GM21723 (cell line): ENCODE measurements around the gene LRGUK.

ENCODE experiments used
- ATAC-seq: cut with Tn5 transposase; IDR thresholded peaks from one replicate; pipeline ENCODE4 v1.9.1; 2021; ENCODE audit warnings: mild to moderate bottlenecking, moderate library complexity; ENCODE audit not compliant: unreplicated experiment

The LRGUK gene

DNA sequence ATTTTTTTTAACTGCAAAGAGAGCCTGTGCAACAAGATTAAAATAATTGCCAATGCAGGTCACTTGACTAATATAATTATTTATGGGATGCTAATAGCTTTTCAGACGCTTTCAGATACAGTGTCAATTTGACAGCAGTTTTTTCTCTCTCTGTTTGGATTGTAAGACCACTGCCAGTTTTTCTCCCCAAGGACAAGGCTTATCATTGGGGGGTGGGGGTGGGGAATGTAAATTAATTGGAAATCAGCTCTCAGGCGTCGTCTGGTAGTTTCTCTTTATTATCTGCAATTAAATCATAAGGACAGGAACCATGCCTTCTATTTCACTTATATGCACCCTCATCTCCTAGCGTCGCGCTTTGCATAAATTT is 559 bp upstream of the LRGUK start:
- ATAC-seq: no peak

DNA sequence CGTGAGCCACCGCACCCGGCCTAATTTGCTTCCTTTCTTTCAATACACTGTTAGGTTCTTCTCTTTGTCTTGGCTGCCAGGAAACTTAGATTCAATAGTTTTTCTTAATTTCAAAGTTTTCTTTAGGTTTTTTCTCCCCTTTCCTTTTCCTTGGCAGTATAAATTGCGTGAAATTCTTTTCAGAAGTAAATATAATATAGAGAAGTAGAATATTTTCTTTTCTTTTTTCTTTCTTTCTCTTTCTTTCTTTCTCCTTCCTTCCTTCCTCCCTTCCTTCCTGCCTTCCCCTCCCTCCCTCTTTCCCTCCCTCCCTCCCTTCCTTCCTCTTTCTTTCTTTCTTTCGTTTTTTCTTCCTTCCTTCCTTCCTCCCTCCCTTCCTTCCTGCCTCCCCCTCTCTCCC is 1.7 kb downstream of the LRGUK start:
- no peak for ATAC-seq

DNA sequence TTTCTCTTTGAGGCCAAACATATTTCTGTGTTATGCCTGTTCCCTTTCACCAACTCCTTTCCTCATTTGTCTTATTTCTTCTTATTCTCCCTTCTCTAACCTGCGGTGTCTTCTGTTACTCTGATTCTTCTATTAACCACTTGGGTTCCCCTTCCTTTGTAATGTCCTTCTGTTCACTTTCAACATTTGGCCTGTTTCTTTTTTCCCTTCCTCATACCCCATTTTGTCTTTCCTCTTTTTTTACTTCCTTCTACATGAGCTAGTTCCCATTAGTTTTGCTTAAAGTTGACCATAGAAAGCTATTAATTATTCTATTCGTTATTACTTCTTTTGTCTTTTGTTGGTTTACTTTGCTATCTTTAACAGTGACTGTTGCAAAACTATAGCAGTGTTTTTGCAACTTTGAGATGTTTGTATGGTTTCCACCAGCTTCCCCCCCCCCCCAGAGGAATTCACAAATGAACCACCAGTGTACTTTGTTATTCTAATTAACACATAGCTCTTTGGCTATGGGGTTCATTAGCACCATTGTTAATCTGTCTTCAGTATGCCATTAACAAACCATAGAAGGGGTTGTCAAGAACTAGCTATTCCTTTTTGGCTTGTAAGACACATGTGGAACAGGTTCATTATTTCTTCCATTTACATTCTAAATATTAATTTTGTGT is 2.9 kb downstream of the LRGUK start:
- no peak for ATAC-seq

DNA sequence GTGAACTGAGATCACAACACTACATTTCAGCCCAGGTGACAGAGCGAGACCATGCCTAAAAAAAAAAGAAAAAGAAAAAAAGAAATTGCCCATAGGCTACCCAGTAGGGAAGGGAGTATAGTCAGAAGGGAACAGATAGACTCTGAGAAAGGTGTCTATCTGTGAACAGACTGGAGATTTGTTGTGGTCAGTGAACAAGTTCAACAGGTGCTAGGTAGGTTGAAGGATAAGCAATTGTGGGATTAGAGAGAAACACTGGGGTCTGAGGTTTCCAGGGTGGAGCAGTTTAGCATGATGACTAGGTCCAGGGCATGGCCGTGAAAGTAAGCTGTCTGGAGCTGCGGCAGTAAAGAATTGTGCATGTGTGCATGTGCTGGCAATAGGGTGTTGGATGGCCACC is 6.9 kb downstream of the LRGUK start:
- no peak for ATAC-seq

DNA sequence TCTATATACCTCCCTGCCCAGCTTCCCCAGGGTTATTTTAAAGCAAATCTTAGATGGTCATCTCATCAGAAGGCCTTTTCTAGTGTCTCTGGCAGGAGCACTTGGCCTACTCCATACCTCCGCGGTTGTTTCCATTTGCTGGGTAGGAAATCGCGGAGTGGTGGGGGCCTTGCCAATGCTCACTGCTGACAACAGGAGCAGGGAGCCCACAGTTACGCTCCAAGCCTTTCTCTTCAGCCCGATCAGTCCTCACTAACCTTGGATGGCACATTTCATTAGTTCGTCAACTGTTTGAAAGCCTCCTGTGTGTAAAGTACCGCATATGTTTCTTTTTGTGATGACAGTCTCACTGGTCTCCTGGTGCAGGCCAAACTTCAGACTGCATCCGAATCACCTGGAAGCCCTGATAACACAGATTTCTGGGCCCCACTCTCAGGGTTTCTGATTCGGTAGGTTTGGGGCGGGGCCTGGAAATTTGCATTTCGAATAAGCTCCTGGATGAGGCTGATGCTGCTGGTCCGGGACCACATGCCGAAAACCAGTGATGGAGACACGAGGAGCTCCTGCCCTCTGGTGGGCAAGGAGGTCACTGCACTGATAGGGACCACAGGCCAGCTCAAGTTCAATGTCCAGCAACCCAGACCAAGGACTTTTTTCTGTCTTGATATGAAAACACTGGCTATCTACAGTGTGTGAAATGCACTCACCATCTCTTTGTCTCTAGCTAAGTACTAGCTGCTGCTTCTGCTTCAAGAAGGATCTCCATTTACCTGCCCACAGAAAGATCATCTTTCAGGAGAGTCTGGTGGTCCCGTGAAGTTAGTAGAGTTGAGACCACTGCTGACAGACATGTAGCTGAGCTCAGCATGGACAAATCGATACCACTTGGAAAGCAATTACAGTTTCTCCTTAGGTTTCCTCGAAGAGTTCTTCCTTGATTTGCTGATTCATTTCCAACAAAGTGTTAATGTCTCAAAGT is 14.0 kb downstream of the LRGUK start:
- ATAC-seq: peak; percentile 93

DNA sequence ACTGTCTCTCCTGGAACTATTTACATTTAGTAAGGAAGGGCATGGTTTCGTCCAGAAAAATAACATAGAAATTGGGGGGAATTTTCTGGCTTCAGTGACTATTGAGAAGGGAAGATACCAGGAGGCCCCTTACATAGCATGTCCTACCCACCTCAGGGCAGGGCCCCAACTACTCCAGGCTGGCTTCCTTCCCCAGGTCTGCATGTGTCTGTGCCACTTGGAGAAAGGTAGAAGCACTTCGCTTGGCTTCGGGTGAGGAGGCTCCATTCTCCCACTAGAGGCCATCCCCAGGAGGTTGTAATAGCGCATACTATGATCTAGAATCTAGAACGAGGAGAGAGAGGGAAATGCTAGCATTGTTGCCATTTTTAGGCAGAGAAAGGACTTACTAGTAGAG is 14.7 kb downstream of the LRGUK start:
- no peak for ATAC-seq

DNA sequence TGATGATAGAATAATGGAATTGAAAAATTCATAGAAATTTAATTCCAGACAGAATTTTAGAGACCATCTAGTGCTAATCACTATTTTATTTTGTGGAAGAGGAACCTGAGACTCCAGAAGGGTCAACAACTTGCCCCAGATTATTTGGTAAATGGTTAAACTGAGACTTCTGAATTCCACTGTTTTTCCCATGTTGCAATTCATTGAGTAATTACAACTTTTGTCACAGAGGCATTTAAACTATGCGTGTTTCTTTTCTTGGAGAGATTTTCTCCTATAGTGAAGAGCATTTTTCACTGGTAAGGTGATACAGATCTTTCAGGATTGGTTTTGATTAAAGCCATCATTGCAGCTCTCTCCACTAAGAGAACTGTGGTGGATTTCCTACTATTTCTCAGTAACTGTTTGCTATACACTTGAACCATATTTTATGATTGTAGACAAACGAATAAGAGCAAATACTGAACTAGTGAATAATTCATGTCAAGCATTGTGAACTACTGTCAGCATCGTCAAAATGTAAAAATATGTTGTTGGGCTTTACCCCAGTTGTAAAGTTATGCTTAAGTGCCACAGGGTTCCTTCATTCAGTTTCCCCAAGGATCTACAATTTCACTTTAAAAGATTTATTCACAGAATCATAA is 26.5 kb downstream of the LRGUK start:
- ATAC-seq: no peak

DNA sequence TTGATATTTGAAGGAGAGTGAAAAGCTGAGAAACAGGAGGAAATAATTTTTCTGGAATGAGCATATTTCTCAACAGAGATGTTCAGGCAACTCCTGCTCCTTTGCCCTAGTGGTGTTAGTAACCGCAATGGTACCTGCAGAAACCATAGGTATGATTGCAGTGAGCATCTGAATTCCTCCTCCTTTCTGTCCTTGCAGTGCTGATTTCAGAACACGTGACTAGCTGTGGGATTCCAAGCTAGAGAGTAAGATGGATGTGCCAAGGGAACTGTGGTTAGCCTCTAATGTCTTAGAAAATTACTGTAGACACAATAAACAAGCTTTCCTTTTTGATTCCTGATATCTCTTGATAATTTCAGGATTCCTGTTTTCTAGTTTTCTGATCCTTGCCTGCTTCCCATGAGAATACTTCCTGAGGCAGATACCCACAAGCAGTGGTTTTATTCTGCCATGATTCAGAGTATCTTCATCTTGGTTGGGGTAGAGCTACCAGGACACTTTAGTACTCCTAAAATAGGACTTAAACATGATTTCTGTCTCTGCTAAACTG is 27.5 kb downstream of the LRGUK start:
- no peak for ATAC-seq

DNA sequence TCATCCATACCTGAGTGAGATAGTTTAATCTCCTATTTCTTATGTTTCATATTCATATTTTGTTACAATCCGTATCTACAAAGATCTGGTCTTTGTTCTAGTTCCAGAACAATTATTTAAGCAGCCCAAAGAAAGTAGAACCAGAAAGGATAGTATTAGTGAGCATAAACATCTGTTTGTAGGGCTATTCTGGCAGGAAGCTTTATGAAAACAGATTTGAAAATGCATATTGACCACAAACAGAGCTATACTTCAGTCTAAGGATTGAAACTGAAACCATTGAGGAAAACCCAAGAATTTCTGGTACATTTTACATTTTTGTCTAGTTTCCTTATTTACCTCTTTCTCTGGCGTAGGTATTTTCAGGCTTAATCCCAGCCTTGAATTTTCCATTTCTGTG is 28.1 kb downstream of the LRGUK start:
- no peak for ATAC-seq

DNA sequence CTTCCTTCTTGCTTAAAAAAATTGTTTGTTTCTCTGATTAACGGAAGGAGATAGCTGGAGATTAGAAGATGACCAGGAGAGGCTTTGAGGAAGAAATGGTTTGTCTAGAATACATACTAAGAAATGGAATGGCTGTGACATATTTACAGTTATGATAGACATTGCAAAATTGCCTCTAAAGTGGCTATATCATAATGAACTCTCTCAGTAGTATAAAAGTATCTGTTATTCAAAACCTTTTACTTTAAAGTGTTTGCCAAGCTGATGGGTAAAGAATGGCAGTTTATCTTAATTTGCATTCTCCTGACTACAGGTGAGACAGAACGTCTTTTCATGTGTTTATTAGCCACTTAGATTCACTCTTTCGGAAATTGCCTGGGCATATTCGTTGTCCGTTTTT is 28.7 kb downstream of the LRGUK start:
- no peak for ATAC-seq

DNA sequence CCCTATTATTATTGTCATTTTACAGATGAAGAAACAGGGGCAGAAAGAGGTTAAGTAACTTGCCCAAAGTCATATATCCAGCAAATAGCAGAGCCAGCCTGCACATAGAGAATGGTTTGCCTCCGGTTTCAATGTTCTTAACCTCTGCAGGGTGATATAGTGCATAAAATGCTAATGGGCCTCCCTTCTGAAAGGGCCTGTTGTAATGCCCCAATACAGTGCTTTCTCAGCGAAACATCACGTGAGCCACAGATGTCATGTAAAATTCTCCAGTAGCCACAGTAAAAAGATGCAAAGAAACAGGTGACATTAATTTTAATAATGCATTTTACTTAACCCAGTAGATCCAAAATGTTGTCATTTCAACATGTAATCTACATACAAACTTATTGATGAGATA is 38.1 kb downstream of the LRGUK start:
- ATAC-seq: no peak

DNA sequence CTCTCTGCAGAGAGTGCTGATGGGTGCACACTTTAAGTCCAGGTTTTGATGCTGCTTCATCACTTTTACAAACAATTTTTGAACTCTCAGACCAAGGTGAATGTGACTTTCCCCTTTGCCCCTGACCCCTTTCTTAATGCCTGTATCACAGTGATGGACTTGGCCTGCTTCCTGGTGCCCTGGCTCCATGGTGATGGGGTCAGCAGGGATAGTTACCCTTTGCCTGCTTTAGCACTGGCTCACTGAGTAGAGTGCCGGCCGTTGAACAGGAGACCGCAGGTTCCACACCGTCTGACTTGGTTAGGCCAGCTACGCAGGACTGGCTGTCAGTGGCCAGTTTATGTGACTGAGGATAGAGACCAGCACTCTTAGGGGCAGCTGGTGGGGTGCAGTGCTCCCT is 40.1 kb downstream of the LRGUK start:
- ATAC-seq: no peak

DNA sequence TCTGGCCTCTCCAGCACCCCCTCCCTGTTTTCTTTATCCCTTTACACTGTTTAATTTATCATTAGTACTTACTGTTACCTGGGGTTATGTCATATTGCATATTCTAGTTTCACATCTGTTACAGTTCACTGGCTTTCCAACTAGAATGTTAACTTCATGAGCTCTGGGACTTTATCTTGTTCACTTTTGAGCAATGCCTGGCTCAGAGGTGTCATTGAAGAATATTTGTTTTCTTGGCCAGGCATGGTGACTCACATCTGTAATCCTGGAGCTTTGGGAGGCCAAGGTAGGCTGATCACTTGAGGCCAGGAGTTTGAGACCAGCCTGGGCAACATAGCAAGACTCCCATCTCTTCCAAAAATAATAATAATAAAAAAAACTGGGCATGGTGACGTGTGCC is 40.7 kb downstream of the LRGUK start:
- no peak for ATAC-seq

DNA sequence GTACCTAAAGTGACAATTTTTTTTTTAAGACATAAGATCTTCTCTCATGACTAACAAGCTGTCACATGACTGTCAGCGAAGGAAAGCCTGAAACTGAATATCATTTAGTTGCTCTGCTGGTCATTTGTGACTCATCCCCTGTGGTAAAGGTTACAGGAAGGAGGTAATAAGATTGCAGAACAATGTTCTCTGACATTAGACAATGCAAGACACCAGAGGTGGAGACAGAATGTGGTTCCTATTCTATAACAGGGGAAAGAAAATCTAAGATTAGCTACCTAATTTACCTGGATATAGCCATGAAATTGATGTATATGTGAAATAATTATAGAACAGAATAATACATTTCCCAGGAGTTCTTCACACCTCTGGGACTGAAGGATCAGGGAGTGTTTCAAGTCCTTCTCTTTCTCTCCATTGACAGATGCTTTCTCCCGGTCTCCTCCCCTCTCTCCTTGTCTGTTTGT is 47.7 kb downstream of the LRGUK start:
- peak; percentile 95 for ATAC-seq

DNA sequence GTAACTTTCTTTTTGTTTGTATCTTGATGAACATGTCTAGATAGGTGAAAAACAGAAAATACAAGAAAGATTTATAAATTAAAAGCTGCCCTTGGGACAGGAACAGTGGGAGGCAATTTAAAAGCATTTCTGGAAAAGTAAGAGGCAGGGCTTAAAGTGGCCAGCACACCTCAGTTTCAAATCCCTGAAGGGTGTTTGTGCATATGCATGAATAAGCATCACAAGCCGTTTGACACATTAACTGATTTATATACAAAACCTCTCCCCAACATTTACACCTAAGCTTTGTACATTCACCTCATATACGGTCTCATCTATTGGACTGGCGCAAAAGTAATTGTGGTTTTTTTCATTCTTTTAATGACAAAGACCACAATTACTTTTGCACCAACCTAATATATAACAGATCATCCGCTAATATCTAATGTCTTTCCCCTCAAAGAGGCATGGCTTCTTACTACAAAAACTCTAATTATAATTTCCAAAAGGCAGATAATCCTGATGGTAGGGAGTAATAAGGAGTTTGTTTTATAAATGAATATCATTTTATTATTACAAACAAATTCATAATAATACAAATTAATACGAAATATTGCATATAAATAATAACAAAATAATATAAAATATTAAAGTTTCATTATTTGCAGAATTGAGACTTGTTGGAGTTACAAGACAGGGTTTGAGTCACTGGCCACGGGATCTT is 48.3 kb downstream of the LRGUK start:
- no peak for ATAC-seq

DNA sequence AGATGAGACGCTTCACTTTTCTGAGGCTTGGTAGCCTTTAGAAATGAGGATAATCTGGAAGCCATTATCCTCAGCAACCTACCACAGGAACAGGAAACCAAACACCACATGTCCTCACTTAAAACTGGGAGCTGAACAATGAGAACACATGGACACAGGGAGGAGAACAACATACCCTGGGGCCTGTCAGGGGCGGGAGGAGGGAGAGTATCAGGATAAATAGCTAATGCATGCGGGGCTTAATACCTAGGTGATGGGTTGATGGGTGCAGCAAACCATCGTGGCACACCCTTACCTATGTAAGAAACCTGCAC is 48.9 kb downstream of the LRGUK start:
- ATAC-seq: no peak

DNA sequence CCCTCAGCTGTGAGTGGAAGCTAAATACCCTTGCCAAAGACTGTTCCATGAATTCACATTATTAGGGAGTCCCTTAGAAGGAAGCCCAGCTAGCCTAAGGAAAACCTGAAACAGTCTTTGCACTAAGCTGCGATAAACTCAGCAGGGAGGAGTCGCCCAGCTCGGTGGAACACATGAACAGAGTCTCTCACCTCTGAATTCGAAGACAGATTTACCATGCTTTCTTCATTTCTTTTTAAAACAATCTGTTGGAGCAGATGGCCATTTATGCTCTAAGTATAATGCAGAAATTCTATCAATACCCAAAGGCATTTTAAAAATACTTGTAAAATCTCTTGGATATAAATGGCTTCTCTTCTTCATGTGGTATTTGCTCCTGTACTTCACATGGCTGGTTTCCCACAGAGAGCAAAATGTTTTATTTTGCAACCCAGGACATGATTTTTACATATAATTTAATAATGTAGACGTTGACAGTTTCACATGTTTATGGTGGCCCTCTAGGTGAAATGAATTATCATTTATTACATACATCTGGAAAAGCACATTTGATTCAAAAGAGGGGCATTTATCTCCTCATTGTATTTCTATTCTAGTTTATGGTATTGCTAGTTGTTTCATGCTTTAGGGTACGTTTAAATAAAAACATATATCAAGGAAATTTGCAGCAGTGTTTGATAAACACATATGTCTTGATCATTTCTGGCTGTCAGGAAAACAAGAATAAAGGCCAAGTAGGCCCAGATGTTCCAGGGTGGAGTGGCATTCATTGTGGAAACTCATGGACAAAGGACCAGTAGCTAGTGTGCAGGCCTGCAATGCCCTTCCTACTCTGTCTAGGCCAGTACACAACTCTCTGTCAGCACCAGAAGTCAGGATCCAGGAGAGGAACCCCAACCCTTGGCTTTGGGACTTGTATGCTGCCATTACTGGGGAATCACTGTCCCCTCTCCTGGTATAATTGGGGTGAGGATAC is 52.2 kb downstream of the LRGUK start:
- ATAC-seq: no peak

DNA sequence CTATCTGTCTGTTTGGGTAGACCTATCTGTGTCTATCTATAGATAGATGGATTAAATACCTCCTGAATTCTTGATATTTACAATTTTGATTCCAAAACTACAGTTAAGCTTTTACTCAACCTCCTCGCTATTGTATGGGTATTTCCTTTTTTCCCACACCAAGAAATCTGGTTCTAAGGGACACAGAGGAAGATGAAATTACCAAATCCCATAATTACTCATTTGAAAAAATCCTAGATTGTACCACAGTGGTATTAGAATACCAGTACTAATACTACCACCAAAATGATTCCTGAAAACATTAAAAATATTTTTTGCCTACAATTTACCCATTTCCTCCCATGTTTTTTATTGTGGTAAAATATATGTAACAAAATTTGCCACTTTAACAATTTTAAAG is 53.2 kb downstream of the LRGUK start:
- no peak for ATAC-seq

DNA sequence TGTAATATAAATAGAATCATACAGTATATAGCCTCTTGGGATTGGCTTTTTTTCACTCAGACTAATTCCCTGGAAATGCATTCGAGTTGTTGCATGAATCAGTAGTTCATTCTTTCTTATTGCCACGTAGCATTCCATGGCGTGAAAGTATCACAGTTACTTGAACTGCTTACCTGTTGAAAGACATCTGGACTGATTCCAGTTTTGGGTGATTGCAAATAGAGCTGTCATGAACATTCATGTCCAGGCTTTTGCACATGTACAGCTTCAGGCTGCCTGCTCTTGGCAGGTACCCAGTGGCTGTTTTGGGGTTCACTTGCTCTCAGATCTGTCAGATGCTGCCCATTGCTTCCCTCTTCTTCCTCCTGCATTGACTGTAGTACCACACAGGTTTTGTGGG is 54.9 kb downstream of the LRGUK start:
- no peak for ATAC-seq

DNA sequence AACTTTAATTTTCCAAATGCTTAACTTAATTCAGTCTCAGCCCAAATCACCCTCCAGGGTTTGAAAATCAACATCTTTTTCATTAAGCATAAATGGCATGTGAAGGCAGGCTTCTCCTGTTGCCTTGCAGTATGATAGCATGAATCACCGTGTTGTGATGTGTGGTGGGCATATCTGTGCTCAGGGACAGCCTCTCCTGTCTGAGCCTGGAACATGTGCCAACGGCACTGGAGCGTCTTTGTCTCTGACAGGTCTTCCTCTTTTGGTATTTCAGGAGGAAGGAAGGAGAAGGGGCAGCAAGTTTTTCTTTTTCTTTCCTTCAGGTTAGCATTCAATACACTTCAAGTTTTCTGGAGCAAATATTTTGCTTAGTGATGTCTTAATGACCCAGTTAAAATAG is 57.6 kb downstream of the LRGUK start:
- ATAC-seq: no peak
